HG03103 (cell line): ENCODE data around the gene PIM2.
A peak's percentile ranks its signal among the peaks of the same experiment; 100 is the strongest.

Source experiments
- ATAC-seq: cut with Tn5 transposase; IDR thresholded peaks from one replicate; pipeline ENCODE4 v1.9.1; 2021; ENCODE audit warnings: low read depth; ENCODE audit not compliant: unreplicated experiment

The PIM2 gene

GRCh38 chrX:48936429-48937053 is 17.7 kb upstream of the PIM2 start:
- no peak for ATAC-seq

- ATAC-seq, result no peak
These were observed 16.5 kb upstream of the PIM2 start for GRCh38 chrX:48935301-48935670.

- ATAC-seq, result no peak
These were observed 15.9 kb upstream of the PIM2 start for GRCh38 chrX:48934581-48935300.

GRCh38 chrX:48933757-48934156 is 14.9 kb upstream of the PIM2 start:
- ATAC-seq, result no peak

GRCh38 chrX:48927736-48928382 is 9.0 kb upstream of the PIM2 start:
- no peak for ATAC-seq

GRCh38 chrX:48927123-48927522 is 8.3 kb upstream of the PIM2 start:
- ATAC-seq, result no peak

- ATAC-seq, result no peak
These were observed 5.4 kb upstream of the PIM2 start for GRCh38 chrX:48924270-48924669.

- ATAC-seq, result no peak
These were observed 4.9 kb upstream of the PIM2 start for GRCh38 chrX:48923771-48924170.

- ATAC-seq, result no peak
These were observed 1.9 kb upstream of the PIM2 start for GRCh38 chrX:48920718-48921104.

GRCh38 chrX:48919947-48920717 is 1.3 kb upstream of the PIM2 start:
- no peak for ATAC-seq

- ATAC-seq, result no peak
These were observed 577 bp upstream of the PIM2 start for GRCh38 chrX:48919360-48919841.

GRCh38 chrX:48918301-48918642 is 552 bp downstream of the PIM2 start:
- no peak for ATAC-seq

- peak; percentile 44 for ATAC-seq
These were observed 1.5 kb downstream of the PIM2 start for GRCh38 chrX:48917139-48918001.

GRCh38 chrX:48914593-48915493 is 4.0 kb downstream of the PIM2 start:
- no peak for ATAC-seq

- ATAC-seq, result no peak
These were observed 5.0 kb downstream of the PIM2 start for GRCh38 chrX:48913605-48914366.

- ATAC-seq, result peak; percentile 60
These were observed 7.2 kb downstream of the PIM2 start, which contains the start of gene SLC35A2 for GRCh38 chrX:48911412-48912182. Gene SLC35A2 (minus strand): TSS chrX:48911646. CDS start chrX:48911636, 10 bp downstream.

- ATAC-seq, result no peak
These were observed 7.9 kb downstream of the PIM2 start for GRCh38 chrX:48910926-48911411.
